ENCODE results near the gene SLC45A1. TPM values are rescaled to one million over a fixed set of nuclear protein-coding genes. Genes with fewer than 3 reads are reported as not detected.

Gene SLC45A1
- total and polyA plus RNA-seq, 9 of the 15 experiments (the other 6 are each of a cell fraction or from before 2014, with no cell fraction given) = not detected

DNA sequence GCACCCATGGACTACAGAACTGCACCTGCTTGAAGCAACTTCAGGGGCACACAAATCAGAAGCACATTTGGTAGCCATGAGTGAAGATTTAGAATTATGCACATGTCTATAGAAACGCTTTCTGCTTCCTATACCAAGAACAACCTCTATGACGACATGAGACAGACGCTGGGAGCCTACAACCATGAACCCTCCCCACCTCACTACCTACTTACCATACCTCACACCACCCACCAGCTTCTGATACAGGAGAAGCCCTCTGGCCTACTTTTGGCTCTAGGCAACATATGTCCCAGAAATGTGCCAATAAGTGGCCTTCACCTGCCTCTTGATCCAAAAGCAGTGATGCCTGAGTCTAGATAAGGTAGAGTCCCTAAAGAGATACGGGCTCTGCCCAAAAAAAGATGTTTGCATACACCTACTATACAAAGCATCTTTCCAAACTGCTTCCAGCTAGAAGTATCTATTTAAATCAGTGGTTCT lies 58.5 kb downstream of the SLC45A1 start:
- DNase-seq (ENCODE audit: extremely low read depth in 1 of 4, low spot score in 3 of 4) = no peak
- FAIRE-seq = peak; percentile 35
- TF ChIP-seq PHF8 (IDR thresholded peaks at IDR 0.05; ENCODE audit: borderline replicate concordance, low read length) = no peak
- no peak for TF ChIP-seq ZNF124 (CRISPR knock-in tag; IDR thresholded peaks at IDR 0.05)
- TF ChIP-seq C11orf30 (IDR thresholded peaks at IDR 0.05; ENCODE audit: low read depth) = no peak
- no peak for TF ChIP-seq PRMT5 (CRISPR knock-in tag; IDR thresholded peaks at IDR 0.05)
- no peak for TF ChIP-seq MTA3 (IDR thresholded peaks at IDR 0.05; ENCODE audit: borderline replicate concordance)
- TF ChIP-seq, protein P1, sequence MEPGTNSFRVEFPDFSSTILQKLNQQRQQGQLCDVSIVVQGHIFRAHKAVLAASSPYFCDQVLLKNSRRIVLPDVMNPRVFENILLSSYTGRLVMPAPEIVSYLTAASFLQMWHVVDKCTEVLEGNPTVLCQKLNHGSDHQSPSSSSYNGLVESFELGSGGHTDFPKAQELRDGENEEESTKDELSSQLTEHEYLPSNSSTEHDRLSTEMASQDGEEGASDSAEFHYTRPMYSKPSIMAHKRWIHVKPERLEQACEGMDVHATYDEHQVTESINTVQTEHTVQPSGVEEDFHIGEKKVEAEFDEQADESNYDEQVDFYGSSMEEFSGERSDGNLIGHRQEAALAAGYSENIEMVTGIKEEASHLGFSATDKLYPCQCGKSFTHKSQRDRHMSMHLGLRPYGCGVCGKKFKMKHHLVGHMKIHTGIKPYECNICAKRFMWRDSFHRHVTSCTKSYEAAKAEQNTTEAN (CRISPR knock-in tag; IDR thresholded peaks at IDR 0.05) = no peak
- no peak for TF ChIP-seq RAD21 (CRISPR knock-in tag; conservative IDR thresholded peaks at IDR 0.05 in 1 of 2, IDR thresholded peaks at IDR 0.05 in 1 of 2)
- TF ChIP-seq GABPB1 (CRISPR knock-in tag; IDR thresholded peaks at IDR 0.05) = no peak
- TF ChIP-seq PRPF4 (IDR thresholded peaks at IDR 0.05; ENCODE audit: insufficient read depth, low read depth, low read length, poor library complexity, severe bottlenecking) = no peak
- TF ChIP-seq BCL6 (CRISPR knock-in tag; IDR thresholded peaks at IDR 0.05) = no peak
- no peak for TF ChIP-seq ATF1 (CRISPR knock-in tag; IDR thresholded peaks at IDR 0.05)
- no peak for TF ChIP-seq ATF1 (tag; IDR thresholded peaks at IDR 0.05)
- no peak for TF ChIP-seq EHMT2 (IDR thresholded peaks at IDR 0.05)
- ChIA-PET CTCF (ENCODE audit: low intra/inter-chr PET ratio) (no interaction called here), POLR2A (interaction anchor here (1.1 kb wide), 1 partner anchor 14 kb away, joined by 3 read pairs; no protein-coding TSS in a partner anchor)
- Histone ChIP-seq H3K36me3 (ENCODE audit: control insufficient read depth, insufficient read depth, low read length) (peaks cover 13% of the 10 kb centered on the region; the same call in 2 of the 3 replicates), H3K4me2 (ENCODE audit: insufficient read depth, low read length) (no peak overlapping the region), H3K9me3 (replicated peaks; ENCODE audit: control insufficient read depth, insufficient read depth, low read depth, low read length) (no peaks in the 10 kb centered on the region), H3K27me3 (ENCODE audit: control insufficient read depth in 2 of 2, insufficient read depth in 2 of 2, low read length in 2 of 2) (no peaks in the 10 kb centered on the region), H3K4me3 (no peak overlapping the region), H3K79me2 (ENCODE audit: control insufficient read depth, insufficient read depth, low read length) (peaks cover 2% of the 10 kb centered on the region; the same call in 1 of the 3 replicates), H3K27ac (ENCODE audit: extremely low read depth, low read depth, low read length) (no peak overlapping the region), H2AFZ (ENCODE audit: low read depth, low read length) (no peak overlapping the region), H3K9ac (ENCODE audit: insufficient read depth in 1 of 2, low read depth in 2 of 2, low read length in 2 of 2) (no peak overlapping the region), H4K20me1 (replicated peaks; ENCODE audit: control insufficient read depth, insufficient read depth, low read length) (no peaks in the 10 kb centered on the region; the same call in 1 of the 2 replicates), H3K9me1 (ENCODE audit: control insufficient read depth, insufficient read depth, low read length) (no peaks in the 10 kb centered on the region), H3K4me1 (replicated peaks in 1 of 2; ENCODE audit: control insufficient read depth in 2 of 2, insufficient read depth in 2 of 2, low read length in 2 of 2) (no peaks in the 10 kb centered on the region)
- intact Hi-C loops (cut with micrococcal nuclease) (loop anchor here (10.0 kb wide), 2 partner anchors 68 to 348 kb away; no protein-coding TSS in a partner anchor), in situ Hi-C loops (cut with MboI) (no loop called here)
- 65% methylated on average over 4 of the region's 4 CpGs for WGBS (ENCODE audit: insufficient coverage, low coverage, missing lambda C conversion rate)
- no TSS peak for BruUV-seq (replicated peaks)
- no peak for ATAC-seq

All from K562 (cell line).